HG03060 (cell line): ENCODE data around the gene TTC13.

Experiments used
- ATAC-seq: cut with Tn5 transposase; IDR thresholded peaks from one replicate; pipeline ENCODE4 v1.9.1; 2021; ENCODE audit warnings: low read depth, moderate number of reproducible peaks; ENCODE audit not compliant: unreplicated experiment

The TTC13 gene

DNA sequence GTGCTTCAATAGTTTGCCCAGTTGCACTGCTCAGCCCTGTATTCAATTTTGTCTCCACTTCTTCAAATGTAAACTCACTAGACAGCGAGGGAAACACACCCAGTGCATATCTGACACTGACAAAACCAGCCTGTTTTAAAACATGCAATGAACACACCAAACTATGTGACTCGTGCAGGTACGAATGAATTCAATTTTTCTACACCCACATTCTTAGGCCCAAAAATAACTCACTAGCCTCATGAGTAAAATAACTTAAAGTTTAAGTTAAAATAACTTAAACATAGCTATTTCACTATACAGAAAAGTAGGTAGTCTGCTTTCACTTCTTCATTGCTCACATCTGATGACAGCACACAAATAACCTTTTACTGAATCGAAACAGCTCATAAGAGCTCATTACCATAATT lies 21.1 kb downstream of the TTC13 start:
- ATAC-seq = peak; percentile 66

DNA sequence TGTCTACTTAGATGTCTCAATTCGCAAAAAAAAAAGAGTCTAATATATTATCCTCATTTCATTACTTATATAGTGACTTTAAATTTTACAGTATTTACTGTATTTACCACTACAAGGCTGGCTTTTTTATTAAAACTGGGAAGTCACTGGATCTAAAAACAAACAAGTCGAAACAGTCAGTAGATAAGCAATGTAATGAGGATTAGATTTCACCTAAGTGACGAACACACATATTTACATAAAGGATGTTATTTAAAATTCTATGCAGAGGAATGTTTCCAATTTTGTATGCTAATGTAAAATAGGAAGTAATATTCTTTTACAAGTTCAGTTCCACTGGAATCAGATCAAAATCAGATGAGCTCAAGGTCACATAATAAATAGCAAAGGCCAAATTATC lies 28.3 kb downstream of the TTC13 start:
- ATAC-seq = no peak

- no peak for ATAC-seq
Observed at GRCh38 chr1:230948903-230949302, 29.8 kb downstream of the TTC13 start.

DNA sequence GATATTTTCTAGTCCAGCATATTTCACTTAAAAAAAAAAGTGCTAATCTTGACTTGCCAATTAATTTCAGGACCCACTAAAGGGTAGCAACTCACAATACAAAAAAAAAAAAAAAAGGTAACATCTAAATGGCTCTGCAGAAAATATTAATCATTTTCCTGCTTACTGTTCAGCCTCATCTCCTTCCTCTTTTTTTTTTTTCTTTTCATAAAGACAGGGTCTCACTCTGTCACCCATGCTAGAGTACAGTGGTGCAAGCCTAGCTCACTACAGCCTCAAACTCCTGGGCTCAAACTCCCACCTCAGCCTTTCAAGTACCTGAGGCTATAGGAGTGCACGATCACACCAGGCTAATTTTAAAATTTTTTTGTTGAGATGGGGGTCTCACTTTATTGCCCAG lies 30.4 kb downstream of the TTC13 start:
- ATAC-seq = no peak

DNA sequence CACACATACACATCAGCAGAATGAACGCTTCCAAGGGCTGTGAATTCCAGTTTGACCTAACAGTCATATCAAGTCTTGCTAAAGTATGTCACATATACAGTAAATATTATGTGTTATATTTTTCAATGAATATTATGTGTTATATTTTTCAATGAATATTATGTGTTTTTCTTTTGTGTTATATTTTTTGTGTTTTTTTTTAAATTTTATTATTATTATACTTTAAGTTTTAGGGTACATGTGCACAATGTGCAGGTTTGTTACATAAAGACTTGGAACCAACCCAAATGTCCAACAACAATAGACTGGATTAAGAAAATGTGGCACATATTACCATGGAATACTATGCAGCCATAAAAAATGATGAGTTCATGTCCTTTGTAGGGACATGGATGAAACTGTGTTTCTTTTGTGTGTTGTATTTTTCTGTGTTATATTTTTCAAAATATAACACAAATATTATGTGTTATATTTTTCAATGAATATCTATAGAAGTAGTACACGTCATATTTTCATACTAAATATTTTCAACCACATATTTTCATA lies 35.5 kb downstream of the TTC13 start:
- no peak for ATAC-seq

GRCh38 chr1:230940848-230941247 lies 37.8 kb downstream of the TTC13 start:
- no peak for ATAC-seq

GRCh38 chr1:230939806-230940489 lies 38.7 kb downstream of the TTC13 start:
- ATAC-seq = no peak

GRCh38 chr1:230938924-230939368 lies 39.7 kb downstream of the TTC13 start:
- no peak for ATAC-seq

DNA sequence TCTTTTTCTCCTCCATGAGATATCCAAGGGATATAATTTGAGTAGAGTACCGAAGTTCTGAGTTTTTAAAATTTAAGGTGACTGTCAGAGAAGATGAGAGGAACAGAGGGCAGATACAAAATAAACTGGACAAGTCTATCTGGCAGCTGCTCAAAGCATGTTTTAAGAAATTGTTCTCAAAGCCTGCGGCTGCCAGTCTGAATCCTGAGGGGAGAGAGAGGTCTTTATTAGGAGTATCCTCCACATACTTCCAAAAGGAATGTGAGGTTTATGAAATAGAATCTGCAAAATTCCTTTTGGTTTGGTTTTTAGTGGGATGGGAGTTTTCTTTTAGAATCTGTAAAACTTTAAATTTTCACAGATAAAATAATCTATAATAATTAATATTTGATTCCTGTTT lies 41.3 kb downstream of the TTC13 start:
- no peak for ATAC-seq

DNA sequence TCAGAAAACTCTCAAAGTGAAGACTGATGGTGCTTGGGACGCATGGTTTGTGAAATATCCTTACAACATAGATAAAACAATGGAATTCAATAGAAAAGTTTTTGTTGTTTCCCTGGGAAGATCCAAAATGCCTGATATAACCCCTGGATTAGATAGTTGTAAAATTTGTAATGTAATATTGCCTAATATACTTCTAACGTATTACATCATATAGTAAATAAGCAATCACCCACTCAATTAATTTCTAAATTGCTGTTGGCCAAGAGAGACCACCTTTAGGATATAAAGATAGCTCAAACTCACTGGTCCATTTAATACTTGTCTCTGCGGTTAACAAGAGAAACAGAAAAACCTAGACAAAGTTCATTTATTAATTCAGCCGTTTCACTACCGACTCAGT lies 42.2 kb downstream of the TTC13 start:
- ATAC-seq = no peak

- no peak for ATAC-seq
Observed at GRCh38 chr1:230935852-230936251, 42.8 kb downstream of the TTC13 start.

- no peak for ATAC-seq
Observed at GRCh38 chr1:230930986-230931385, 47.7 kb downstream of the TTC13 start.

GRCh38 chr1:230926182-230926581 lies 52.5 kb downstream of the TTC13 start:
- ATAC-seq = no peak

- ATAC-seq = no peak
Observed at GRCh38 chr1:230925608-230926007, 53.1 kb downstream of the TTC13 start.

DNA sequence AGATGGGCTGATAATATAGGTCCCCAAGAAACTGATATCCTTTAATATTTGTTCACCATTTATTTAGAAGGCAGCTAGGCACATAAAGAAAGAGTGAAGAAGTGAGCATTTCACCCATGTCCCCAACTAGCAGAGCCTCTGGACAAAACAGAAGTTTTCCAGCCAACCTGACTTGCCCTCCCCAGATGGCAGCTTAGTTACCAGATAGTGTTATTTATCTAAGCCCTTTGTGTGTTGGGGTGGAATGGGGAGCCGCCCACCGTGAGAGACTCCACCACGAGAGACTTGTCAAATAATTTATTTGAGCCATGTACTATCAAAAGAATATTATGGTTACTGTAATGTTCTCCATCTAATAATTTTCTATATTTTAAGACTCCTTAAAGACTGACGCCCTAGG lies 55.5 kb downstream of the TTC13 start:
- ATAC-seq = no peak

DNA sequence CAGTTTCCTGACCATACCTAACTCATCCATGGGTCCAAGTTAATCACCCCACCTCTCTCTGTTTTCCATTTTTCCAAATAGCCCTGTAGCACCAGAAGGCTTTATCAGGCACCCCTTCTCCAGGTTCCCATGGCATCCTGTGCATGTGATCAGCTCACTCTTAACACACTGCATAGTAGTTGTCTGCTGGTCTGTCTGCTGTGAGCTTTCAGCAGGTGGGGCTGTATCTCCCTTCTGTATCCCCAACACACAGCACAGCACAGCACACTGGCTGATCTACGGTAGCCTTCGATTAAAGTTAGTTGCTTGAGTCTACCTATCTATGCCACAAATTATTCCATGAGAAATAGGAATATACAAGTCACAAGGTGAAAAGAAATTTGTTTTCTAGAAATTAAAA lies 56.0 kb downstream of the TTC13 start:
- no peak for ATAC-seq

GRCh38 chr1:230919207-230919606 lies 59.5 kb downstream of the TTC13 start:
- ATAC-seq = no peak

GRCh38 chr1:230917284-230918135 lies 61.2 kb downstream of the TTC13 start:
- no peak for ATAC-seq

- no peak for ATAC-seq
Observed at GRCh38 chr1:230916587-230917283, 61.9 kb downstream of the TTC13 start.

DNA sequence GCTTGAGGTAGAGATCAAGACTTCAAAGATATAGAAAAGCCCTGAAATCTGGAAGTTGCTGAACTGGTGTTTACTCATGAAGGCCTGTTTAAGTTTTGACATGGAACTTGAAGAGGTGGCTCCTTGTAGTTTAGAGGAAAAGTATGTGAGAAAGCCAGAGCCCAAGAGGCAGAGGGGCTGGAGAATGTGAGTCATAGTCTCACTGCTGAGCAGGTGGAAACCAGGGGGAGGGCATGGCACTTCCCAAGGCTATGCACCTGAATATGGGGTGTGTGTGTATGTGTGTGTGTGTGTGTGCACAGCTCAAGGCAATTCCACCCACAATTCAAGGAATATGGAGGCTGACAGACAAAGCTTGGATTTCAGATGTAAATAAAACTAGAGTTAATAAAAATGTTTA lies 63.6 kb downstream of the TTC13 start:
- ATAC-seq = no peak

- no peak for ATAC-seq
Observed at GRCh38 chr1:230913496-230913895, 65.2 kb downstream of the TTC13 start.
